NCI-H446 treated with DMSO at 0.1 percent for 48 hours (cell line): Measurements from ENCODE around the gene CLEC18A.
"Not testable (repeated sequence)": the region's sequence is repeated elsewhere in the genome, so short reads cannot be mapped to it uniquely, and the experiment has no call there.

Experiments
- DNase-seq: peaks from one replicate; lab custom pipeline; 2025; lab: John Stamatoyannopoulos, UW

The CLEC18A gene

DNA sequence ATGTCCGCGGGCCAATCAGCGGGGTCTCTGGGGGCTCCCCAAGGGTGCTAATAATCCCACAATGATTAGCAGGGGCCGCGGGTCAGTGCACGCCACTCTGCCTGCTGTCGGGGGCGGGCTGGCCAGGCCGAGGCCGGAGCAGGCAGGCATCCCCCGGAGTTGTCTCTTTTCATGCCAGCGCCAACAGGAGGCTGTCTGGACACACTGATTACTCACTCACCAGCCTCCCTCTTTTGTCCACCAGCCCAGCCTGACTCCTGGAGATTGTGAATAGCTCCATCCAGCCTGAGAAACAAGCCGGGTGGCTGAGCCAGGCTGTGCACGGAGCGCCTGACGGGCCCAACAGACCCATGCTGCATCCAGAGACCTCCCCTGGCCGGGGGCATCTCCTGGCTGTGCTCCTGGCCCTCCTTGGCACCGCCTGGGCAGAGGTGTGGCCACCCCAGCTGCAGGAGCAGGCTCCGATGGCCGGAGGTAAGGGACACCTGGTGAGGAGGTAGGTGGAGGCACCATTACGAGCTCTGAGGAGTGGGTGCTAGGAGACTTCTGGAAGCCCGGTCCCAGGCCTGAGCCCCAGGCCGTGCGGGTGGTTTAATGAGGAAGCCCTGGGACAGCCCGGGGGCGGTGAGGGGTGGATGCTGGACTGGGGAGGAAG, at the start of gene CLEC18A:
CLEC18A (plus strand) TSS at position 318 of the 655 bp plus-strand sequence; CDS start at position 351, 33 bp downstream.
- DNase-seq, result not testable (repeated sequence)

DNA sequence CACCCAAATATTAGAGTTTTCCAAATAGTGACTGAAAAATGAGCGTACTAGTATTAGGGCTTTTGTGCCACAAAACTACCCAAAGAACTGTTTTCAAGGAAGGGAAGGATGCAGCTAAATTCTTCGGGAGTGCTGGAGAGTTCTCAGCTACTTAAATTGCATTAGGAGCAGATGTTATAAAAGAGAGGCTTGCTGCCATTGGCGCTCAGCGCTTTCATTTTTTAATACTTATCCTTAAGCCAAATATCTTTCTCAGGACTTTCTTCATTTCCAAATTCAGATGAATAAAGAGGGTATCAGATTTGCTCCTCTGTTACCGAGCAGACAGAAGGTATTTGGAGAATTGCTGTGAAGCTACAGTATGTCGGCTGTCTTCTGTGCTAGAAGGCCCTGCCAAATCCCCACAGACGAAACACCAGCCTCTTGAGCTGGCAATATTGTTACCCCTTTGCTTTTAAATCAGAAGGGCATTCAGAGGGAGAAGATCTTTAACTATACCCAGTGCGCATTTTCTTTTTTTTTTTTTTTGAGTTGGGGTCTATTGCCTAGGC, 47.2 kb upstream of the CLEC18A start:
- DNase-seq, result no peak

- DNase-seq, result no peak
These were observed 46.5 kb upstream of the CLEC18A start for GRCh38 chr16:69904495-69905170.

GRCh38 chr16:69905171-69905555, 46.0 kb upstream of the CLEC18A start:
- DNase-seq, result no peak

DNA sequence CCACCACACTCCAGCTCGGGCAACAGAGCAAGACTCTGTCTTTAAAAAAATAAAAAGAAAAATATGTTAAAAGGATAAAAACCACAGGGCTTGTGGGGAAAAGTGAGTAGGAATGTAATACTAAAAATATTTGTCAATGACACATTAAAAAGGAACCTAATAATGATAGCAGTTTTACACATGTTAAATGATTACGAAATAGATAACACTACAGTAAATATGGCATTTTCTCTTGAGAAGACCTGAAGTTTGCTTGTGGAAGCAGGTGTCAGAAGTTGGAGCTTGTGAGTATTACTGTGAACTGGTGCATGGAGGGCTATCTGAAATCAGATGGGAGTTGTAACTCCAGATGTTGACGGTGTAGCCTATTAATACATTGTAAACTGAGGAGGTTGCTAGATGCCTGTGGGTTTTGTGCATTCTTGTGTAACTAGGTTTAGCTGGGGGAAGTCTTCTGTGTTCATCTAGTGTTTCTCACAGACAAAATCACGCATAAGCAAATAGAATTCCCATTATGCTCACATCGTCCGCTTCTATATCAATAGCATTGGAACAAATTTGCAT, 44.2 kb upstream of the CLEC18A start:
- no peak for DNase-seq

GRCh38 chr16:69909043-69909442, 42.1 kb upstream of the CLEC18A start:
- no peak for DNase-seq

- no peak for DNase-seq
These were observed 41.4 kb upstream of the CLEC18A start for GRCh38 chr16:69909760-69910159.

GRCh38 chr16:69910964-69911363, 40.2 kb upstream of the CLEC18A start:
- no peak for DNase-seq

DNA sequence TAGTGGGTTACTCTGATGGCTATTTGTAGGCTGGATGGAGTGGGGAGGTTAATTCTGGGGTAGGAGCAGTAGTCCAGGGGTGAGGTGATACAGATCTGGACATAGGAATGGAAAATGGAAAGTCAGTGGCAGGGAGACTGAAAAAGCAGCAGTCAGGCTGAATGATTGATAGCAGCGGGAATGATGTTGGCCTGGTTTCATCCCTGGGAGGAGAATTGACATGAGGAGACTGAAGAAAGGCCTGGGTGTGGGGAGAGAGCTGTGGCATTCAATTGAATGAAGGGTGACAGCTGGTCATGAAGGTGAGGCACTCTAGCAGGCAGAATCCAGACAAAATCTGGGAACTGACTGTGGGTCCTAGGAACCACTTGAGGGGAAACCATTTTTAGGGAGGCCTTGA, 34.7 kb upstream of the CLEC18A start:
- no peak for DNase-seq

DNA sequence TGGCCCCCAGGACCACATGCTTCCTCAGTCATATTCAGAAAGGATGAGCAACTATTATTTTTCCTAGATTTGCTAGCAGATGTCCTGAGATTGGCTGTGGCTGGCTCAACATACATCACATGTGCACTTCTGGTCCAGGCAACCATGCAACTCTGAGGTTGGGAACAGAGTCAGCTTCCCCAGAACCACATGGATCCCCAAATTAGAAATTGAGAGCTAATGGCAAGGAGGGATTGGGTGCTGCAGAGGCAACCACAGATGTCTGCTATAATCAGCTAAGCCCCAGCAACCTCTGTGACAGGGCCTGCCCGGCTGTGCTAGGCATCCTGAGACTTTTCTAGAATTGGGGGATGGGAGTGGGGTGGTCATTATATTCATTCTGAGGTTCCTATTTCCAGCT, 33.8 kb upstream of the CLEC18A start:
- no peak for DNase-seq

DNA sequence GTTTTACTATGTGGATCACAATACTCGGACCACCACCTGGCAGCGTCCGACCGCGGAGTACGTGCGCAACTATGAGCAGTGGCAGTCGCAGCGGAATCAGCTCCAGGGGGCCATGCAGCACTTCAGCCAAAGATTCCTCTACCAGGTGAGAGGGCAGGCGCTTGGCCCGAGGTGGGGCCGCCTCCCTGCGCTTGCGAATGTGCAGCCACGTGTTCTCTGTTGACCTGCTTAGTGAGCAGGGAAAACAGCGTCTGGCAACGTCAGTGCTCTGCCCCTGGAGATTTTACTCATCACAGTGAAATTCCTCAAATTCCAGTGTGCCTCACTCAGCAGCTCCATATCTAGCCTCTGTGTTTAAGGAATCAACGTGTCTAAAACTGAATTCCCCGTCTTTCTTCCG, 33.4 kb upstream of the CLEC18A start:
- DNase-seq, result no peak

DNA sequence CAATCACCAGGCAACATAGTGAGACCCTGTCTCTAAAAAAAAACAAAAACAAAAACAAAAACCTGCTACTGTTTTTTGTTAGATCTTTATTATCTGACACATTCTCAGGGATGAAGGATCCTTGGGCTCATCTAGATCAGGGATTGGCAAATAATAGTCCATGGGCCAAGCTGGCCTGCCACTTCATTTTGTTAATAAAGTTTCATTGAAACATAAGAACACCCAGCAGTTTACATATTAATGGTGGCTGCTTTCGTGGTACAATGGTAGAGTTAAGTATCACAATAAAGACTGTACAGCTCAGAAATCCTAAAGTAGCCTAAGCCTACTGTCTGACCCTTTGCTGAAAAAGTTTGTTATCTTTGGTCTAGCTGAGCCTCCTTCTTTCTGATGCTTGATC, 32.9 kb upstream of the CLEC18A start:
- DNase-seq, result no peak

- no peak for DNase-seq
These were observed 30.0 kb upstream of the CLEC18A start for GRCh38 chr16:69921127-69921526.

GRCh38 chr16:69922200-69922599, 28.9 kb upstream of the CLEC18A start:
- no peak for DNase-seq

- DNase-seq, result no peak
These were observed 26.9 kb upstream of the CLEC18A start for GRCh38 chr16:69924041-69924775.

DNA sequence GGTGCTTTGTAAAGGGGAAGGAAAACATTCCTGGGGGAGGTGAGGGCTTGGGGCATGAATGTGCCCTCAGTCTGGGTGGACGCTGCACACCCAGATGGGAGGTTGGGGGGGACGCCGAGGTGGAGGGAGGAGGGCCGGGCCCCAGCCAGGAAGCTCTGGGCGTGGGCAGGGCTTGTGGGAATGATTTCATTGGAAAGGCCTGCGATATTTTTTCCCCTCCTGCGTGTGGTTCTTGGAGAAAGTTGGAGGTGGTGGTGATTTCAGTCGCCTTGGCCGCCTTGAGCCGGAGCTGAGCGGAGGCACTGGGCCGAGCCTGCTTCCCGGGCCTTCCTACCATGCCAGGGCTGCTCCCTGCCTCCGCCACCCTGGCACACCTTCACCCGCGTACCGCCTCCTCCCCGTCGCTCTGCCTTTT, 26.4 kb upstream of the CLEC18A start:
- no peak for DNase-seq

DNA sequence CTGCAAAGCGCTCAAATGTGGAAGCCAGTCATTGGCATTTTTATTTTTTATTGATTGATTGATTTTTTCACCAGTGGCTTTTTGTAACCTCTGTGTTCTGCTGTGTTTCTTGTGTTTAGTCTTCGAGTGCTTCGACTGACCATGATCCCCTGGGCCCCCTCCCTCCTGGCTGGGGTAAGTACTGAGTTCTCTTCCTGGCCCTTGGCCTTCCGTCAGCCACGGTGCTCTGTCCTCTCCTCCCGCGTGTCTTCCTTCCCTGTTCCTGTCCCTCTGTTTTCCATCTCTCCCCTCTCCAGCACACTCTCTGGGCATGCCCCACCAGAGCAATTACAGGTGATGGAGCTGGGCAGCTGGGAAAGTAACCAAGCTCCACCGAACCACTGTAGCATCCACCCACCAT, 25.8 kb upstream of the CLEC18A start:
- no peak for DNase-seq

DNA sequence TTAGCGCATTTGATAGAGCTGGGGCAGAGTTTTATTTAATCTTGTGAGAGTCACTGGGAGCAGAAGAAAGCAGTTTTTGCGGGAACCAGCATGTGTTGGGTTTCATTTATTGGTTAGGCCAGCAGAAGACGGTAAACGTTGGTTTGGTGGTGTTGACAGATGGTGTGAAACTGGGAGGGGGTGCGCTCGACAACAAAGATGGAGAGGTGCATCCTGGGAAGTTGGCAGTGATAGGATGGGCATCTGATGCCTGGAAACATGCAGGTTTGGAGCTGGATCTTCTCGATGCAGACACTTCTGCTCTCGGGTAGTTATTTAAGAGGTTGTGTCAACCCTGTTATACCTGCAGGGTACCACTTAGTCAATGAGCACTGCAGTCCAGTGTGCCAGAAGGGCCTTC, 24.9 kb upstream of the CLEC18A start:
- DNase-seq, result no peak

GRCh38 chr16:69927056-69927757, 23.9 kb upstream of the CLEC18A start:
- DNase-seq, result no peak

- no peak for DNase-seq
These were observed 22.2 kb upstream of the CLEC18A start for GRCh38 chr16:69928856-69929400.

- DNase-seq, result no peak
These were observed 21.7 kb upstream of the CLEC18A start for GRCh38 chr16:69929480-69929879.
